ENCODE data around the gene CEP76.

DNA sequence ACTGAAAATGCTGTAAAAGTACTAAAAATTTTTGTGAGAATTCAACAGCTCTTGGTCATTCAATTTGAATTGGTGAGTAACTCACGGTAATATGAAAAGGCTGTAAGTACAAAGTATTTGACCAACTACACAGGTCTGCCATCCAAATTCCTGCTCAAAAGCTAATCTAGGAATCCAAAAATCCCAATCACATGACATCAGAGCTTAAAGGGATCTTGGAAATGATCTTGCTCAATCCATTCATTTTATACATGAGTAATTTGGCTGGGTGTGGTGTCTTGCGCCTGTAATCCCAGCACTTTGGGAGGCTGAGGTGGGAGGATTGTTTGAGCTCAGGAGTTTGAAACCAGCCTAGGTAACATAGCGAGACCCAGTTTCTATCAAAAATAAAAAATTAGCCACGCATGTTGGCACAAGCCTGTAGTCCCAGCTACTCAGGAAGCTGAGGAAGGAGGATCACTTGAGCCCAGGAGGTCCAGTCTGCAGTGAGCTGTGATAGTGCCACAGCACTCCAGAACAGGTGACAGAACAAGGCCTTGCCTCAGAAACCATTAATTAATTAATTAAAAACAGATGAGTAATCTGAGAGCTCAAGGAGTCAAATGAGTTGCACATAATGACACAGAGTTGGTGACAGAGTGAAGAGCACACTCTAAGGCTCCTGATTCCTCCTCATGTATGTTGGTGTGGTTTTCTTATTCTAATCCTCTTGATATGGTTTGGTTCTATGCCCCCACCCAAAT lies 64.5 kb downstream of the CEP76 start:
- TF ChIP-seq, protein P1, sequence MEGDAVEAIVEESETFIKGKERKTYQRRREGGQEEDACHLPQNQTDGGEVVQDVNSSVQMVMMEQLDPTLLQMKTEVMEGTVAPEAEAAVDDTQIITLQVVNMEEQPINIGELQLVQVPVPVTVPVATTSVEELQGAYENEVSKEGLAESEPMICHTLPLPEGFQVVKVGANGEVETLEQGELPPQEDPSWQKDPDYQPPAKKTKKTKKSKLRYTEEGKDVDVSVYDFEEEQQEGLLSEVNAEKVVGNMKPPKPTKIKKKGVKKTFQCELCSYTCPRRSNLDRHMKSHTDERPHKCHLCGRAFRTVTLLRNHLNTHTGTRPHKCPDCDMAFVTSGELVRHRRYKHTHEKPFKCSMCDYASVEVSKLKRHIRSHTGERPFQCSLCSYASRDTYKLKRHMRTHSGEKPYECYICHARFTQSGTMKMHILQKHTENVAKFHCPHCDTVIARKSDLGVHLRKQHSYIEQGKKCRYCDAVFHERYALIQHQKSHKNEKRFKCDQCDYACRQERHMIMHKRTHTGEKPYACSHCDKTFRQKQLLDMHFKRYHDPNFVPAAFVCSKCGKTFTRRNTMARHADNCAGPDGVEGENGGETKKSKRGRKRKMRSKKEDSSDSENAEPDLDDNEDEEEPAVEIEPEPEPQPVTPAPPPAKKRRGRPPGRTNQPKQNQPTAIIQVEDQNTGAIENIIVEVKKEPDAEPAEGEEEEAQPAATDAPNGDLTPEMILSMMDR (IDR thresholded peaks at IDR 0.05; ENCODE audit: borderline replicate concordance, extremely low read depth, low read length, poor library complexity, severe bottlenecking): no peak
- TF ChIP-seq EZH2 (IDR thresholded peaks at IDR 0.05; ENCODE audit: borderline replicate concordance, low read depth, low read length, severe bottlenecking): no peak

All from DND-41 (cell line).